Kidney glomerular epithelial cell (primary cell): ENCODE results near the gene HRAS.

Source experiments
- DNase-seq: peaks from one replicate; lab custom pipeline; 2025; lab: John Stamatoyannopoulos, UW

Gene HRAS

DNA sequence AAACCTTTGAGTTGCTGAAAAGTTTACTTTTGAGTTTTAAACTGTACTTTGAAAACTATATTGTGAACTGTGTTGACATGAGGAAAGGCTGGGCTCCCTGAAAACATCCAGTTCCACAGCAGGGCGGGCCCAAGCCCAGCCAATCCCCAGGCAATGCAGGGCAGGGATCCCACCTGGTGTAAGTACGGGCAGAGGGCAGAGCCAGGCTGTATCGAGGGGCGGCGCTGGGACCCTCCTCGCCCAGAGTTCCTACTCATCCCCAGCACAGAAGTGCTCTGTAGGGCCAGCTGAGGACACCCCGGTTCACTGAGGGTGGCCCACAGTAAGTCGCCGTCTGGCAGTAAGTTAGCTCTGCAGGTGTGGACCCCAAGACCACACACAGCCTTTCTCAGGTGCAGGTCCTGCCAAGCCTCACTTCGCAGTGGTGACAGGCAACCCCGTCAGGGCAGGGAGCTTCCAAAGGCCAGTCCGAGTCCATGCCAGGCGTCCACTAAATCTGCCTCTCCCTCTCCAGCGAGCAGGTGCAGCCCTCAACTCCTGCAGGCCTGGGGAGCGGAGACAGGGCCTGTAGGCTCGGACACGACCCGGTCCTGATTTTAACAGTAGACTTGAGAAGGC, 31.7 kb upstream of the HRAS start:
- no peak for DNase-seq

DNA sequence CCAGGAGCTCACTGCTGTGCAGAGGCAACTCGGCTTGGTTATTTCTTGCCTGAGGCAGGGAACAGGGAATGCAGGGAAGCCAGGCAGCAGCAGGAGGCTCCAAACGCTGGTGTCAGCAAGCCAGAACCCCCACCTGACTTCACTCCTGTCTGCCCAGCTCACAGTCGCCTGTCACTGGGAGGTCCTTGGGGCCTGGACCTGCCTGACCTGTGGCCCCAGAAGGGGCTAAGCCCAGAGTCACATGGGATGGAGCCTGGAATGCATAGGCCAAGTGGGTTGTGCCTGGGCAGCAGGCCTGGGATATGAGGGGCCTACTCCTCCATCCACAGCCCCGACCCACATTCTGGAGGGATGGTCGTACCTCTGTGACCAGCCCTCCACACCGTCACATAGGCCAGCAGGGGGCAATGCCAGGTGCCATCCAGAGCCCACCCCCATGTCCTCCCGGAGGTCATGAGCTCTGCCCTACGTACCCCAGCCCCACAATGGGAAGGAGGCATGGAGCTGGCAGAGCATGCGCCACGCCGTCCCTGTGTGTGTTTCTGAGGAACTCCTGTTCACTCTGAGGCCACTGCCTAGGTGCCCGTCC, 30.6 kb upstream of the HRAS start:
- DNase-seq, result no peak

DNA sequence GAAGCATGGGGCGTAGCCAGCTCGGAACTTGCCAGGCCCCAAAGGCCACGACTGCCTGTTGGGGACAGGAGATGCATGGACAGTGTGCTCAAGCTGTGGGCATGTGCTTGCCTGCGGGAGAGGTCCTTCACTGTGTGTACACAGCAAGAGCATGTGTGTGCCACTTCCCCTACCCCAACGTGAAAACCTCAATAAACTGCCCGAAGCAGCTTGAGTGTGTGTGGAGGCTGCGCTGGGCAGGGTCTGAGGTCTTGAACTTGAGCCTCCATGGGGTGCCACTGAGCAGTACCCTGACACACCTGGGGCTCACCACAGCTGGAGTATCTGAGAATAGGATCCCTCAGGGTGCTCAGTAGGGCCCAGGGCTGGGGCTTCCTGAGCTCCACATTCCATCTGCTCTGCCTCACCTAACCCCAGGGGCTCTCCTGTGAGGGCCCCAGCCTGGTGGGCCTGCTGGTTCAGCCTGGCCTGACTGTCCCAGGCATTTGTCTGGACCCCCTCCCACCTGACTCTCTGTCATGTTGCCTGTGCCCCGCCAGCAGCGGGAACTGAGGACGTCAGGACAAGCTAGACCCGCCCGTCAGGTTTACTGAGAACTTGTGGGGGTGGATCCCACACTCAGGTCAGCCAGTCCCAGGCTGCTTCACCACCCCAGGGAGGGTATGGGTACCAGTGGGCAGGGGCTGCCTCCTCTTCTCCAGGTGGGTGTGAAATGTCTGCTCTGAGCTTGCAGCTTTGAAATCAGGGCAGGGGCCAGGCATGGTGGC, 28.6 kb upstream of the HRAS start:
- no peak for DNase-seq

- no peak for DNase-seq
Observed at GRCh38 chr11:563066-563811, 27.9 kb upstream of the HRAS start.

DNA sequence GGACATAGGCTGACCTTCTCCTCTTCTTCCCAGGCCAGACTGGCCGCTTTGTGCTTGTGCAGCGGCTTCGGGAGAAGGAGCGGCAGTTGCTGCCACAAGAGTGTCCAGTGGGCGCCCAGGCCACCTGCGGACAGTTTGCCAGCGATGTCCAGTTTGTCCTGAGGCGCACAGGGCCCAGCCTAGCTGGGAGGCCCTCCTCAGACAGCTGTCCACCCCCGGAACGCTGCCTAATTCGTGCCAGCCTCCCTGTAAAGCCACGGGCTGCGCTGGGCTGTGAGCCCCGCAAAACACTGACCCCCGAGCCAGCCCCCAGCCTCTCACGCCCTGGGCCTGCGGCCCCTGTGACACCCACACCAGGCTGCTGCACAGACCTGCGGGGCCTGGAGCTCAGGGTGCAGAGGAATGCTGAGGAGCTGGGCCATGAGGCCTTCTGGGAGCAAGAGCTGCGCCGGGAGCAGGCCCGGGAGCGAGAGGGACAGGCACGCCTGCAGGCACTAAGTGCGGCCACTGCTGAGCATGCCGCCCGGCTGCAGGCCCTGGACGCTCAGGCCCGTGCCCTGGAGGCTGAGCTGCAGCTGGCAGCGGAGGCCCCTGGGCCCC, 26.8 kb upstream of the HRAS start:
- DNase-seq, result no peak

DNA sequence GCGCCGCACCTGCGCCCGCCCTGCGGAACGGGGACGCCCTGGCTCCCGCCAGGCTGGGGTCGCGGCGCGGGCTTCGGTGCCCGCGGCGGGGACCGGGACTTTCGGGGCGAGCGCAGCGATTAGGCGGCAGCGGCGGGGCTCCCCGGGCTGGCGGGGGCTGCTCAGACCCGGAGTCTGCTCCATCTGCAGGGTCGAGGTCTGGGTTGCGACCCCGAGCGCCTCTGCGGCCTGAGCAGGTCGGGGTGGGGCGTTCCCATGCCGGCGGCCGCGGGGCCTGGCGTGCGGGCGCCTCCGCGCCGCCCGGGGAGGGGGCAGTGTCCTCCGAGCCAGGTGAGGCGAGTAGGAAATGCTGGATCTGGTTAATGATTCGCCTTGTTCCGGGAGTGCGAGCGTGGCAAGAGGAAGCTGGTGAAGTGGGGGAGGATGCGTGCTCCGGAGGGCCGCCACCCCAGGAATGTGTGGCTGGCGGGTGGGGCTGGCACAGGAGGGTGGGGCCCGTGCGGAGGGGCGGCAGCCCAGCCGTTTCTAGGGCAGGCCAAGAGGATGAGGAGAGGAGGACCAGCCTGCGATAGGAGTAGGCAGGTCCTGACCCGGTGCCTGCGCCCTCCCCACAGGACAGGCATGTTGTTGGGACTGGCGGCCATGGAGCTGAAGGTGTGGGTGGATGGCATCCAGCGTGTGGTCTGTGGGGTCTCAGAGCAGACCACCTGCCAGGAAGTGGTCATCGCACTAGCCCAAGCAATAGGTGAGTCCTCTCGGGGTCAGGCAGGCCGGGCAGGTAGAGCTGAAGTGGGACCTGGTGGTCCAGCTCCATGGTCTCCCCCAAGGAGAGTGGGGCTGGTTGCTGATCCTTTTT, 26.0 kb upstream of the HRAS start:
- peak; percentile 94 for DNase-seq

GRCh38 chr11:560305-561147, 25.1 kb upstream of the HRAS start, which contains the start of the genes LMNTD2 and RASSF7:
LMNTD2 (minus strand) TSS chr11:560738; CDS start chr11:560716, 22 bp downstream.
RASSF7 (plus strand) TSS chr11:560970; CDS start chr11:561769, 799 bp downstream.
- peak; percentile 65 for DNase-seq

DNA sequence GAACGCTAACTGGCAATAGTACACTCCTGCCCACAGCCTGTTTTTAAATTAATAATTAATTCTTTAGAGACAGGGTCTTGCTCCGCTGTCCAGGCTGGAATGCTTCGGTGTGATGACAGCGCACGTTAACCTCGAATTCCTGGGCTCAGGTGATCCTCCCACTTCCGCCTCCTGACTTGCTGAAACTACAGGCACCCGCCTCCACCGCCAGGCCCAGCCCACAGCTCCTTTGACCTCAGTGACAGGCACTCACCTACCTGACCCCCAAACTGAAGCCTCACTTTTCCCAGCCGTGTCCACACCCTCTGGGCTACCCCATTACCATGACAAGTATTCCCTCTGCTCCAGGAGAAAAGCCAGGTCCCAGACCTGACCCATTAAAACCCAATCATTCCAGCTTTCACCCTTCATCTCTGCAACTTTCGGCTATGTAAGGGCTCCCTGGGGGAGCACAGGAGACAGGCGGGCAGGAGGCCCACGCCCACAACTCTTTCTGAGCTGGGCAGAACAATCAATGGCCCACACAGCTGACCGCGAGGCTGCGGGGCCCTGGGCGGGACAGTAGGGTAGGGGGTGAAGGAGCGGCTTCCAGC, 24.4 kb upstream of the HRAS start:
- DNase-seq, result no peak

DNA sequence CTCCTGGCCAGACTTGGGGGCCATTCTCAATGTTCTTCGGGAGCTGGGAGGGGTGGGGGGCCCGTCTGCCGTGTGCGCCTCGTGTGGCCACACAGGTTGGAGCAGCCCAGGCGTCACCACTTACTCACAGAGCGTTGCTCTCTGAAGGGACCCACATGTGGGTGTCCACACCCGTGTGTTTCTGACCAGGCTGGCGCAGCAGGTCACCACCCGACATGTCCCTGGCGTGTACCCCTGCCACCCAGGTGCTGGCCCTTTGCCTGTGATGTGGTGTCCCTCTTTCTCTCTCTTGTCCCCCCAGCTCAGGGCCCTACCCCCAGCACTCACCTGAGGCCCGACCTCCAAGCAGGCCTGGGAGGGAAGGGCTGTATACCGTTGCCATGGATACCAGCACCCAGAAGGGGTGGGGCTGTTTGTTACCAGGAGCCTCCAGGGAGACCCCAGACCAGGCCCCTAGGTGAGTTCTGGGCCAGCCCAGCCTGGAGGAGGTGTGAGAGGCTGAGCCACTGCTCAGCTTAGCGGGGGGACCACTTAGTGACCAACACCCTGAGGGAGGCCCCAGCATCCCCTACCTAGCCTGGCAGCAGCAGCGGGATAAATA, 23.7 kb upstream of the HRAS start:
- no peak for DNase-seq

DNA sequence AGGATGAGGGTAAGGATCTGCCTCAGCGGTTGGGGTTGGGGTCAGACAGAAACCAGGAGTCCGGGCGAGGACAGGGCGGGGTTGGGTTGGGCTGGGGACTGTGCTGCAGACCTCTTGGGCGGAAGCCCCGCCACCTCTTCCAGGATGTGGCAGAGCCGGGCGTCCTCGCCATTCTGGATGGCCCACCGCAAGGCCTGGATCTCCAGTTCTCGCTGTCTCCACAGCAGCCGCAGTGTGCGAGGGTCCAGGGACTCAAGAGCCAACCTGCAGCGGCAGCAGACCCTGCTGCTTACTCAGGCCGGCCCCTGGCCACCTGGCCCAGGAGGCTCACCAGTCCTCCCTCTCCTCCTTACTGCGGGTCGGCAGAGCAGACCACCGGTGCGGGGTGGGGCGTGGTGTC, 23.1 kb upstream of the HRAS start:
- no peak for DNase-seq

DNA sequence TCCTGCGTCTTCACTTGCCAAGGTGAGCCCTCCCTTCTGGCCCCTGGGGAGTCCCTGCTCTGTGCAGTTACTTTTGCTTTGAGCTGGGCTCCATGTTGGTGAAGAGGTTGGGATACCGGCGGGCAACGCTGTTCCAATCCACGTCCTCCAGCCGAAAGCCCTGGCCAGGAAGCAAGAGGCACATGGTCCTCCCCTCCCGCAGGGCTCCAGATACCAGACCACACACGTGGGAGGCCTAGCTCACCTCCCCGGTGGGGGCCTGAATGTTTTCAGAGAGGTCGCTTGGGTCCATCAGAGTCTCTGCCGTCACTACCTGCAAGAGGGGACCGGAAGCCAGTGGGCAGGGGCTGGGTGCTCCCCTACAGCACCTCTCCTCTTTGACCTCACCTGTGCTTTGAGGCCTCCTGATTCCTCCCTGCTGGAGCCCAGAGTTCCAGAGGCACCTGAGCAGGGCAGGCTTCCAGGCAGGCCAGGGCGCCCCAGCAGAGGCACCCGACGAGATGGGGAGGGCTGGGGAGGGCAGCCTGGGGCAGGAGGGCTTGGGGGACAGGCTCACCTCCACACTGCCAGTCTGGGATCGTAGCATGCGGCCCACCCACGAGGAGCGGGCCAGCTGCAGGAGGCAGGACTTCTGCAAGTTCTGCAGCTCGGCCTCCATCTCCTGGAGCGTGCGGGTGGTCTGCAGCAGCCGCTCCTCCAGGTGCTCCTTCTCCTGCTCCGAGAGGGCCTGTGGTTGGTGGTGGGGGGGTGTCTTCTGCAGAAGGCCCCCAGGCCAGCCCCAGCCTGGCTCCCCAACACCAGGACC, 22.2 kb upstream of the HRAS start:
- DNase-seq, result no peak

GRCh38 chr11:556662-557256, 21.4 kb upstream of the HRAS start:
- DNase-seq, result no peak

- DNase-seq, result no peak
Observed at GRCh38 chr11:555780-556661, 20.6 kb upstream of the HRAS start.

DNA sequence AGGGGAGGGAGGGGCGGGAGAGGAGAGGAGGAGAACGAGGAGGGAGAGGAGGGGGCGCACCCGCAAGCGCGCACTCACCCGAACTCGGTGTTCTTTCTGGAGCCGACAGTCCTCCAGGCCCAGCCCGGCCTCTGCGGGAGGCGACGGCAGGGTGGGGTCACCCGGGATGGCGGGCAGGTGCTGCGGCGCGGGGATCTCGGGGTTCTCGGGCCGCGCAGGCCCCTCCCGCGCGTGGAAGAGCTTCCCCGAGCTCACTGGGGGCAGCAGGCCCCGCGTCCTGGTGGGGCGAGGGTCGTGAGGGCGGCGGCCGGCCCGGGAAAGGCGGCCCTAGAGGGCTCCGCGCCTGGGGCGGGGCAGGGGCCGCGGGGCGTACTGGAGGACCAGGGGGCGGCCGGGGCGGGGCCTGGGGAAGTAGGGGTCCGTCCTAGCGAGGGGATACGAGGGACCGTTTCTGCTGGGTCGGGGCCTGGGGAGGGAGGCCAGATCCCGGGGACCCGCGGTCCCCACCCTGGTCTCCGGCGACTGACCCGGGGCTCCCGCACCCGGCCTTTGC, 19.9 kb upstream of the HRAS start:
- no peak for DNase-seq

DNA sequence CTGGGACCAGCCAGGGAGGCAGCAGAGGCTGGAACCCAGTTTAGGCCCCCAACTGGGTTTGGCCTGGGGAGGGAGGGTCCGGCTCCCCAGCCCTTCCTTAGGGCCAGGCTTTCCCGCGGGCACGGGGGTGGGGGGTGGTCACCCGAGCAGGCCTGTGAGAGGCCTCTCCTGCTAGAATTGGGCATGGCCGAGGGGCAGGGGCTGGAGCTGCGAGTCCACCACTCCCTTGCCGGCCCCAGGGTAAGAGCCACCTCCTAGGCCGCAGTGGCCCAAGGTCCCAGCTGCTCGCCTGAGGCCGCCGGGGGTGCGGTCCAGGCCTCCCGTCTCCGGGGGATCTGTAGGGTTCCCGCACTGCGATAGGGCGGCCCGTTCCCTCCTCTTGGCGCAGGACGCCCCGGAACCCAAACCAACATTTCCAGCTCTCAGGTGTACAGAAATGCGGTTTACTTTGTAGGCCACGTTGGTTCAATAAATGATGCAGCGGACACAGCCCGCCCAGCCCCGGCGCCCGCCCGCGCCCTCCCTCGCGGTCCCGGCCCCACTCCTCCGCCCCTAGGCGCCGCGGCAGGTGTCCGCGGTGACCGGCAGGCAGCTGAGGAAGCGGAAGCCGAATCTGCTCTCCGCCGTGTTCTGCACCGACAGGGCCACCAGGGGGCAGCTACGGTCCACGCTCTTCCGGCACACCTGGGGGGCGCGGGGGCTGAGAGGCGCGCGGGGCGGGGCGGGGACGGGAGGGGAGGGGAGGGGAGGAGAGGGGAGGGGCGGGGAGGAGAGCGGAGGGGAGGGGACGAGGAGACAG, 19.3 kb upstream of the HRAS start:
- DNase-seq, result peak; percentile 30

GRCh38 chr11:553988-554340, 18.6 kb upstream of the HRAS start:
- no peak for DNase-seq
